CD8-positive, alpha-beta memory T cell (primary cell): ENCODE results near the gene NMBR. TPM values are rescaled to one million over a fixed set of nuclear protein-coding genes. Genes with fewer than 3 reads are reported as not detected.
"Not testable (repeated sequence)": the region's sequence is repeated elsewhere in the genome, so short reads cannot be mapped to it uniquely, and the experiment has no call there.

Experiments
- CTCF ChIA-PET: fragments of 350-600 bp; sonication (Branson Sonifier 250); formaldehyde crosslinking; loops from one replicate; lab custom pipeline; 2021; ENCODE audit warnings: antibody characterized with exemption; lab: Charles Lee
- POLR2A ChIA-PET: fragments of 350-600 bp; sonication (Branson Sonifier 250); formaldehyde crosslinking; loops from one replicate; lab custom pipeline; 2021; ENCODE audit warnings: antibody characterized with exemption; lab: Charles Lee
- DNase-seq, 5 donors: peaks; one replicate each; pipeline versions ENCODE4 v3.0.0 to v3.0.0-alpha.2; 2020 to 2022; ENCODE audit warnings: mixed read lengths in 1 of 5
- H3K27ac ChIP-seq: one replicate; pipeline ENCODE4 v1.7.0; 2013; ENCODE audit warnings: low read depth, mild to moderate bottlenecking, low read length, moderate library complexity
- H3K27me3 ChIP-seq: 2 replicates; pipeline ENCODE4 v1.7.0; 2013; ENCODE audit warnings: low read length, mild to moderate bottlenecking; ENCODE audit not compliant: insufficient read depth, poor library complexity, severe bottlenecking
- H3K36me3 ChIP-seq: 2 replicates; pipeline ENCODE4 v1.7.0; 2013; ENCODE audit warnings: mild to moderate bottlenecking, low read length, moderate library complexity; ENCODE audit not compliant: insufficient read depth
- H3K4me1 ChIP-seq: 2 replicates; pipeline ENCODE4 v1.7.0; 2013; ENCODE audit warnings: mild to moderate bottlenecking, low read length, moderate library complexity; ENCODE audit not compliant: insufficient read depth
- H3K4me3 ChIP-seq: 2 replicates; pipeline ENCODE4 v1.7.0; 2013; ENCODE audit warnings: mild to moderate bottlenecking, low read length
- H3K9me3 ChIP-seq: 2 replicates; pipeline ENCODE4 v1.7.0; 2013; ENCODE audit warnings: mild to moderate bottlenecking, low read length
- H3K27ac Mint-ChIP-seq, 8 donors: one replicate each; pipeline ENCODE4 v1.8.0; 2020 to 2021; ENCODE audit warnings: mixed read lengths in 8 of 8, mild to moderate bottlenecking in 6 of 8, inconsistent platforms in 3 of 8, moderate library complexity in 3 of 8
- H3K27me3 Mint-ChIP-seq, 2 donors: one replicate each; pipeline ENCODE4 v1.8.0; 2020 to 2021; ENCODE audit warnings: mixed read lengths in 2 of 2, mild to moderate bottlenecking in 1 of 2, moderate library complexity in 1 of 2
- H3K36me3 Mint-ChIP-seq, 3 donors: one replicate each; pipeline ENCODE4 v1.8.0; 2020 to 2021; ENCODE audit warnings: mixed read lengths in 3 of 3, inconsistent platforms in 1 of 3, mild to moderate bottlenecking in 1 of 3
- H3K4me1 Mint-ChIP-seq, 3 donors: one replicate each; pipeline ENCODE4 v1.8.0; 2020 to 2021; ENCODE audit warnings: mixed read lengths in 3 of 3, inconsistent platforms in 1 of 3, mild to moderate bottlenecking in 1 of 3
- H3K4me3 Mint-ChIP-seq, 7 donors: one replicate each; pipeline ENCODE4 v1.8.0; 2020 to 2021; ENCODE audit warnings: mixed read lengths in 7 of 7, mild to moderate bottlenecking in 6 of 7, moderate library complexity in 4 of 7, inconsistent platforms in 2 of 7
- H3K9me3 Mint-ChIP-seq, 5 donors: one replicate each; pipeline ENCODE4 v1.8.0; 2020 to 2022; ENCODE audit warnings: mixed read lengths in 5 of 5, mild to moderate bottlenecking in 3 of 5, moderate library complexity in 2 of 5, inconsistent platforms in 1 of 5
- polyA plus RNA-seq: library from polyadenylated mRNA; unstranded; fragments of 300-500 nt; fragmentation: Illumina TruSeq; gene quantifications from one replicate; pipeline ENCODE4 v1.2.3, GENCODE V29; 2021
- total RNA-seq, 2 experiments: library from RNA; stranded (reverse); gene quantifications; one replicate each; pipeline ENCODE4 v1.2.3, GENCODE V29; 2021

Gene NMBR
- total and polyA plus RNA-seq, 3 experiments from 2014 or later: not detected

DNA sequence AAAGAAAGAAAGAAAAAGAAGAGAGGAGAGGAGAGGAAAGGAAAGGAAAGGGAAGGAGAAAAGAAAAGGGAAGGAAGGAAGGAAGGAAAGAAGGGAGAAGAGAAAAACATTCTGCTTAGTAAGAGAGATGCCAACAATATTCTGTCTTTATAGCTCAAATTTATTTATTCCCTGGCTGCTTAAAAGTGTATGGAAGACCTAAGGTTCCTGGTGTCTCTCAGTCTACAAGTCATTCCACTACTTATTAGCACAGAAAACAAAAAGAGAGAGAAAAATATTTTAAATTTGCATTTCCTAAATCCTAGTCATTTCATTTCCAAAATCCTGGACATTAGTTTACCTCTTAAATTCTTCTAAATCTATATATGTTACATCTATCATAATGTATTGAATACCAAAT is 67.8 kb downstream of the NMBR start:
- Histone ChIP-seq H3K27ac (no peak overlapping the region), H3K36me3 (no peaks in the 10 kb centered on the region), H3K9me3 (no peaks in the 10 kb centered on the region), H3K4me3 (no peak overlapping the region), H3K4me1 (no peaks in the 10 kb centered on the region), H3K27me3 (no peaks in the 10 kb centered on the region)
- H3K4me3 Mint-ChIP-seq: no peak overlapping the region
- no peak for DNase-seq
- ChIA-PET POLR2A (no interaction called here), CTCF (no interaction called here)
- no peaks in the 10 kb centered on the region for H3K36me3 Mint-ChIP-seq
- H3K27me3 Mint-ChIP-seq: peaks cover 0 to 2% of the 10 kb centered on the region in 2 donors
- H3K9me3 Mint-ChIP-seq: no peaks in the 10 kb centered on the region
- peaks cover 6 to 8% (median 7%) of the 10 kb centered on the region in 3 donors for H3K4me1 Mint-ChIP-seq
- peak overlapping the region in 1 of 8 donors; percentile 41 for H3K27ac Mint-ChIP-seq

DNA sequence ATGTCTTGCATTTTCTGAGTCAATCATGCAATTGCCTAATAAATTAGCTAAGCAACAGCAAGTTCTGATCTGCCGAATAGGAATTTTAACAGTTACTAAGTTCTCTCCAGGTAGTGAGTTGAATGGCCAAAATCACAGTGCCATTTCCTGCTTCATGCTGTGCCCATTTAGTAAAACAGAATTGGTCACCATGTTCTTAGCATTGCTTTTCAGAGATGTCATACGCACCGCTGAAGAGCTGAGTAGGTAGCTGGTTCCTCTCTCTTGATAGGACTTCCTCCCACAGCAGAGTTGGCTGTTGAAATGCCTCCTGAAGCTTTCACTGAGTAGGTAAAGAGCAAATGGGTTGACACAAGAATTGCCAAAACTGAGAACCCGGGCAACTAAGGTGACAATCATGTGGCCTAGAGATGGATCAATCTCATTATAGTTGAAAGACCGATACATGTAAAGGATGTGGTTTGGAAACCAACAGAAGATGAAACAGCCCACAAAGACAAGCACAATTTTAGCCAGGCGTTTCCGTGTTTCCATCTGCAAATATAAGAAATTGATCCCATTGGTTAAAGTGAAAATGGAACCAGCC is 71.3 kb downstream of the NMBR start:
- H3K9me3 ChIP-seq: no peaks in the 10 kb centered on the region
- ChIA-PET POLR2A (no interaction called here), CTCF (interaction anchor here (1.0 kb wide), 1 partner anchor 399 kb away, joined by 3 read pairs; no protein-coding TSS in a partner anchor)
- peak in 2 of 5 donors; percentile 8 for DNase-seq
- no peaks in the 10 kb centered on the region for H3K36me3 ChIP-seq
- H3K36me3 Mint-ChIP-seq: no peaks in the 10 kb centered on the region
- peak overlapping the region in 3 of 8 donors; percentile 12 to 70 (median 54) for H3K27ac Mint-ChIP-seq
- no peaks in the 10 kb centered on the region for H3K4me1 ChIP-seq
- H3K4me3 Mint-ChIP-seq: peak overlapping the region in 4 of 7 donors; percentile 1 to 58 (median 40)
- peaks cover 2 to 8% of the 10 kb centered on the region in 2 donors for H3K27me3 Mint-ChIP-seq
- no peak overlapping the region for H3K27ac ChIP-seq
- H3K9me3 Mint-ChIP-seq: peaks cover 0 to 2% (median 0%) of the 10 kb centered on the region in 5 donors
- H3K4me3 ChIP-seq: no peak overlapping the region
- H3K4me1 Mint-ChIP-seq: peaks cover 6 to 8% (median 7%) of the 10 kb centered on the region in 3 donors
- H3K27me3 ChIP-seq: no peaks in the 10 kb centered on the region

GRCh38 chr6:142074516-142074915 is 72.4 kb downstream of the NMBR start:
- Mint-ChIP-seq H3K36me3 (no peaks in the 10 kb centered on the region), H3K9me3 (peaks cover 0 to 2% (median 0%) of the 10 kb centered on the region in 5 donors), H3K4me3 (no peak overlapping the region), H3K27me3 (peaks cover 2 to 8% of the 10 kb centered on the region in 2 donors), H3K4me1 (peaks cover 6 to 8% (median 7%) of the 10 kb centered on the region in 3 donors), H3K27ac (no peak overlapping the region)
- Histone ChIP-seq H3K27me3 (no peaks in the 10 kb centered on the region), H3K4me3 (no peak overlapping the region), H3K36me3 (no peaks in the 10 kb centered on the region), H3K4me1 (no peaks in the 10 kb centered on the region), H3K9me3 (no peaks in the 10 kb centered on the region), H3K27ac (no peak overlapping the region)
- CTCF ChIA-PET: no interaction called here
- DNase-seq: no peak
- POLR2A ChIA-PET: no interaction called here

GRCh38 chr6:142071981-142072380 is 74.9 kb downstream of the NMBR start:
- CTCF ChIA-PET: no interaction called here
- Mint-ChIP-seq H3K4me3 (no peak overlapping the region), H3K4me1 (peaks cover 6 to 8% (median 7%) of the 10 kb centered on the region in 3 donors)

DNA sequence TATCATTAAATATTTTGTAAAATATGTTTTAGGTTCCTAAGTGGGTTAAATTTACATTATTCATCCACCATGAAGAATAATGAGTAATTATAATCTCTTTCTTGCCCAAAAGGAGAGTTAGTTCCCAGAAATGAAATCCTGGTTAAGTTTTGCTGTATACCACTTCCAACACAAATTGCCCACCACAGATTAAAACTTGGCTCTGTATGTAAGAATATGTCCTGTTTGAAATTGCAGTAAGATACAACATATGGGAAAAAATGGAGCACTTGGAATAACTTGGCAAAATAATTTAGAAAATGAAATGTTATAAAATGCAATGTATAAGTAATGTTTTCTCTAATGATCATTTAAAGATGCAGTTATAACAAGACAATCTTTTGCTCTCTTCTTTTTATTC is 78.5 kb downstream of the NMBR start:
- Mint-ChIP-seq H3K4me3 (no peak overlapping the region), H3K4me1 (no peaks in the 10 kb centered on the region), H3K27ac (no peak overlapping the region), H3K36me3 (no peaks in the 10 kb centered on the region), H3K27me3 (peaks cover 8 to 25% of the 10 kb centered on the region in 2 donors), H3K9me3 (peaks cover 0 to 2% (median 0%) of the 10 kb centered on the region in 5 donors)
- H3K27ac ChIP-seq: no peak overlapping the region
- CTCF ChIA-PET: no interaction called here
- H3K4me1 ChIP-seq: no peaks in the 10 kb centered on the region
- H3K4me3 ChIP-seq: no peak overlapping the region
- no peaks in the 10 kb centered on the region for H3K9me3 ChIP-seq
- POLR2A ChIA-PET: no interaction called here
- no peak for DNase-seq
- H3K27me3 ChIP-seq: no peaks in the 10 kb centered on the region
- H3K36me3 ChIP-seq: no peaks in the 10 kb centered on the region

More at GRCh38 chr6:142071981-142072380, 74.9 kb downstream of the NMBR start:
- Histone ChIP-seq H3K27ac (no peak overlapping the region), H3K4me1 (no peaks in the 10 kb centered on the region), H3K9me3 (no peaks in the 10 kb centered on the region), H3K36me3 (no peaks in the 10 kb centered on the region), H3K4me3 (no peak overlapping the region), H3K27me3 (no peaks in the 10 kb centered on the region)
- peaks cover 0 to 2% (median 0%) of the 10 kb centered on the region in 5 donors for H3K9me3 Mint-ChIP-seq
- POLR2A ChIA-PET: no interaction called here
- DNase-seq: no peak
- peaks cover 2 to 19% of the 10 kb centered on the region in 2 donors for H3K27me3 Mint-ChIP-seq
- H3K36me3 Mint-ChIP-seq: no peaks in the 10 kb centered on the region
- no peak overlapping the region for H3K27ac Mint-ChIP-seq

DNA sequence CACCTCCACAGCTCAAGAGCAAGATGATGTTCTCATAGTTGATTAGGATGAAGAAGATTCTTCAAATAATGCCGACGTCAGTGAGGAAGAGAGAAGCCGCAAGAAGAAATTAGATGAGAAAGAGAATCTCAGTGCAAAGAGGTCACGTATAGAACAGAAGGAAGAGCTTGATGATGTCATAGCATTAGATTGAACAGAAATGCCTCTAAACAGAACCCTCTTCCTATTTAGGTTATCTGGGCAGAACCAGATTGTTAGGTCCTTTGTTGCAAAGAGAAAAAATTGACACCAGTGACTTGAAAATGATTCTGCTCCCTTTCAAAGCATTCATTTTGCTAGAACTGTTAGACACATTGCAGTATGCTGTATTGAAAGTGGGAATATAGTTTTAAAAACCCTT is 84.1 kb downstream of the NMBR start:
- H3K4me1 ChIP-seq, H3K4me1 Mint-ChIP-seq, H3K36me3 ChIP-seq, H3K27ac Mint-ChIP-seq, H3K4me3 Mint-ChIP-seq, H3K4me3 ChIP-seq, H3K9me3 Mint-ChIP-seq, CTCF ChIA-PET, H3K27ac ChIP-seq, POLR2A ChIA-PET, H3K36me3 Mint-ChIP-seq, H3K9me3 ChIP-seq, H3K27me3 ChIP-seq, DNase-seq: not testable (repeated sequence)
- H3K27me3 Mint-ChIP-seq: peaks cover 6 to 11% of the 10 kb centered on the region in 2 donors

DNA sequence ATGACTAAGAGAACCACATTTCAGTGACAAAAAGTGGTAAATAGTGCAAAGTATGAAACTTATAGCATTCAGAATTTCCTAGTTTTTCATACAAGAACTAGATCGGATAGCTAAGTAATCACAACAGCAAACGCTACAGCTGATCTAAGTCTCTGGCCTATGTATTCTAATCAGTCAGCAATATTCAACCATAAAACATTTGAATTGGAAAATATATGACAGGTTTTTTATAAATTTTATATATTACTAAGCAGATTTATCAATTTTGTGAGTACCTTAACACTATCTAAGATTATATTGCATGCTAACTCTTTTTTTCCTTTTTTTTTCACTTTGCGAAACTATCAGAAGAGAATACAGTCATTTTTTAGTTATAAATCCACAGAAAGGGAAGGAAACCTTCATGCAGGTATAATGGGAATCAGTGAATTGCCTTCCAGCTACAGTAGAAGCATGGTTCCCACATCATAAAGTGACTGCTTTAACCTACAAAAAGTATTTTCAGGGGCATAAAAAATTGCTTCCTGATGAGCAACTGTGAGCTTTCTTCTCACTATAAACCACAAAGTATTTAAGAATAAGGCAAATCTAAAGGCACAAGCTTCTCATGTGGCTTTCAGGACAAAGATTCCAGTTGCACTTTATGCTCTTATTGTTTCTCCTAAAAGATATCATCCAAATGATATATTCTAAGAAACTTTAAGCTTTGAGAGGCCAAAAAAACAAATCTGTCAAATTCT is 88.2 kb downstream of the NMBR start:
- no peaks in the 10 kb centered on the region for H3K36me3 Mint-ChIP-seq
- CTCF ChIA-PET: no interaction called here
- H3K4me1 ChIP-seq: no peaks in the 10 kb centered on the region
- DNase-seq: no peak
- H3K36me3 ChIP-seq: no peaks in the 10 kb centered on the region
- no peaks in the 10 kb centered on the region for H3K9me3 Mint-ChIP-seq
- H3K27me3 ChIP-seq: no peaks in the 10 kb centered on the region
- no peak overlapping the region for H3K4me3 Mint-ChIP-seq
- no peaks in the 10 kb centered on the region for H3K27me3 Mint-ChIP-seq
- no peak overlapping the region for H3K27ac ChIP-seq
- H3K4me1 Mint-ChIP-seq: no peaks in the 10 kb centered on the region
- POLR2A ChIA-PET: no interaction called here
- no peak overlapping the region for H3K4me3 ChIP-seq
- H3K27ac Mint-ChIP-seq: no peak overlapping the region
- no peaks in the 10 kb centered on the region for H3K9me3 ChIP-seq

DNA sequence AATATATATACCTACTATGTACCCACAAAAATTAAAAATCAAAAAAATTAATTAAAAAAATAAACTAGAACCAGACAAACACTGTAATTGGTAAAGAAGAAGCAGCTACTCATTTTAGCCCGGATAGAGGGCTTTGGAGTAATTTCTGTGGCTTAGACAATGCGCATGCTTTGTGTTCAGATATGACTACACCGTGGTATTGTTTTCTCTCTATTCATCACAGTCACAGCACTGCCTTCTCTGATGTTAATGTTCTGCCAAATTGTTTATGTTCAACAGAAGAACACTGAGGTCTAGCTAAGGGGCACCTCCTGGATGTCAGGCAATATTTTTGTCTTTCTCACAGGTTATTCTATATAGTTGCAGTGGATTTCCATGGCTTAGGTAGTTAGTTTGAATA is 91.7 kb downstream of the NMBR start:
- Mint-ChIP-seq H3K36me3 (peaks cover 0 to 13% (median 0%) of the 10 kb centered on the region in 3 donors), H3K27ac (no peak overlapping the region), H3K9me3 (peaks cover 12 to 21% (median 17%) of the 10 kb centered on the region in 5 donors), H3K27me3 (no peaks in the 10 kb centered on the region), H3K4me3 (no peak overlapping the region), H3K4me1 (no peaks in the 10 kb centered on the region)
- no peak overlapping the region for H3K4me3 ChIP-seq
- no peaks in the 10 kb centered on the region for H3K27me3 ChIP-seq
- H3K9me3 ChIP-seq: no peaks in the 10 kb centered on the region
- ChIA-PET POLR2A (no interaction called here), CTCF (no interaction called here)
- no peaks in the 10 kb centered on the region for H3K36me3 ChIP-seq
- DNase-seq: no peak
- no peak overlapping the region for H3K27ac ChIP-seq
- no peaks in the 10 kb centered on the region for H3K4me1 ChIP-seq
